H9 (cell line): ENCODE measurements around the gene LCNL1. TPM values are rescaled to one million over a fixed set of nuclear protein-coding genes. Genes with fewer than 3 reads are reported as not detected.

Experiments
- DNase-seq: peaks from one replicate; pipeline ENCODE4 v3.0.0-alpha.2; 2017
- H2AFZ ChIP-seq: one replicate; pipeline ENCODE4 v1.6.1; 2013; ENCODE audit warnings: mild to moderate bottlenecking, low read length, control low read depth, moderate library complexity
- H2AK5ac ChIP-seq: 2 replicates; pipeline ENCODE4 v1.6.1; 2013; ENCODE audit warnings: low read length, control low read depth, mixed read lengths; ENCODE audit not compliant: insufficient read length
- H2BK120ac ChIP-seq: one replicate; pipeline ENCODE4 v1.6.1; 2013; ENCODE audit warnings: low read depth, mild to moderate bottlenecking, low read length, control low read depth, inconsistent platforms; ENCODE audit not compliant: poor library complexity, severe bottlenecking
- H2BK12ac ChIP-seq: 2 replicates; pipeline ENCODE4 v1.6.1; 2013; ENCODE audit warnings: low read length, control low read depth, mixed read lengths, low read depth; ENCODE audit not compliant: insufficient read length
- H2BK15ac ChIP-seq: 2 replicates; pipeline ENCODE4 v1.6.1; 2013; ENCODE audit warnings: low read depth, low read length, control low read depth
- H2BK20ac ChIP-seq: one replicate; pipeline ENCODE4 v1.6.1; 2013; ENCODE audit warnings: low read depth, mild to moderate bottlenecking, low read length, control low read depth, inconsistent platforms; ENCODE audit not compliant: poor library complexity, severe bottlenecking
- H2BK5ac ChIP-seq: 2 replicates; pipeline ENCODE4 v1.6.1; 2013; ENCODE audit warnings: low read length, control low read depth, mixed read lengths; ENCODE audit not compliant: insufficient read length
- H3K14ac ChIP-seq: 2 replicates; pipeline ENCODE4 v1.6.1; 2013; ENCODE audit warnings: low read length, control low read depth; ENCODE audit not compliant: insufficient read depth
- H3K18ac ChIP-seq: 2 replicates; pipeline ENCODE4 v1.6.1; 2013; ENCODE audit warnings: low read depth, mild to moderate bottlenecking, mixed read lengths, low read length, control low read depth; ENCODE audit not compliant: insufficient read length
- H3K23ac ChIP-seq: 2 replicates; pipeline ENCODE4 v1.6.1; 2013; ENCODE audit warnings: low read length, control low read depth, mixed read lengths, low read depth; ENCODE audit not compliant: insufficient read length
- H3K23me2 ChIP-seq: 2 replicates; pipeline ENCODE4 v1.6.1; 2013; ENCODE audit warnings: low read depth, mild to moderate bottlenecking, mixed read lengths, low read length, control low read depth; ENCODE audit not compliant: insufficient read length, poor library complexity, severe bottlenecking
- H3K27ac ChIP-seq: 2 replicates; pipeline ENCODE4 v1.5.1; 2013; ENCODE audit warnings: low read length, control low read depth, mixed read lengths, low read depth; ENCODE audit not compliant: insufficient read length
- H3K27me3 ChIP-seq: 2 replicates; pipeline ENCODE4 v1.6.1; 2013; ENCODE audit warnings: low read length, control low read depth, inconsistent platforms; ENCODE audit not compliant: insufficient read depth
- H3K4ac ChIP-seq: 2 replicates; pipeline ENCODE4 v1.6.1; 2013; ENCODE audit warnings: low read depth, mild to moderate bottlenecking, control low read depth, inconsistent platforms, low read length, moderate library complexity
- H3K4me1 ChIP-seq: 2 replicates; pipeline ENCODE4 v1.6.1; 2013; ENCODE audit warnings: low read length, control low read depth, inconsistent platforms; ENCODE audit not compliant: insufficient read depth
- H3K4me2 ChIP-seq: 2 replicates; pipeline ENCODE4 v1.6.1; 2013; ENCODE audit warnings: low read length, control low read depth, mixed read lengths; ENCODE audit not compliant: insufficient read length, insufficient read depth
- H3K56ac ChIP-seq: 2 replicates; pipeline ENCODE4 v1.6.1; 2013; ENCODE audit warnings: low read depth, mild to moderate bottlenecking, mixed read lengths, low read length, control low read depth; ENCODE audit not compliant: insufficient read length
- H3K79me1 ChIP-seq: 2 replicates; pipeline ENCODE4 v1.6.1; 2013; ENCODE audit warnings: low read depth, mild to moderate bottlenecking, moderate library complexity, low read length, control low read depth, inconsistent platforms; ENCODE audit not compliant: insufficient read depth, poor library complexity, severe bottlenecking
- H3K79me2 ChIP-seq: 2 replicates; pipeline ENCODE4 v1.6.1; 2013; ENCODE audit warnings: low read length, control low read depth, inconsistent platforms; ENCODE audit not compliant: insufficient read depth
- H3K9ac ChIP-seq: 2 replicates; pipeline ENCODE4 v1.6.1; 2013; ENCODE audit warnings: low read length, control low read depth, mixed read lengths; ENCODE audit not compliant: insufficient read length; ENCODE audit errors: extremely low read depth
- H3K9me3 ChIP-seq: one replicate; pipeline ENCODE4 v1.6.1; 2013; ENCODE audit warnings: low read depth, low read length, inconsistent platforms; ENCODE audit not compliant: control insufficient read depth
- H3T11ph ChIP-seq: one replicate; pipeline ENCODE4 v1.6.1; 2013; ENCODE audit warnings: mild to moderate bottlenecking, low read length, control low read depth, inconsistent platforms
- H4K20me1 ChIP-seq: one replicate; pipeline ENCODE4 v1.6.1; 2013; ENCODE audit not compliant: control insufficient read depth, insufficient read length, insufficient read depth
- H4K5ac ChIP-seq: 2 replicates; pipeline ENCODE4 v1.6.1; 2013; ENCODE audit warnings: low read depth, mild to moderate bottlenecking, mixed read lengths, low read length, control low read depth; ENCODE audit not compliant: insufficient read length
- H4K8ac ChIP-seq: replicated peaks from 2 replicates; pipeline ENCODE4 v1.6.1; 2013; ENCODE audit warnings: low read length, control low read depth, mixed read lengths, low read depth; ENCODE audit not compliant: insufficient read length
- H4K91ac ChIP-seq: 2 replicates; pipeline ENCODE4 v1.6.1; 2013; ENCODE audit warnings: low read depth, mild to moderate bottlenecking, moderate library complexity, mixed read lengths, low read length, control low read depth; ENCODE audit not compliant: insufficient read length
- H3K27ac Mint-ChIP-seq, 3 experiments: 2 replicates in 2 of 3; 3 replicates in 1 of 3; pipeline ENCODE4 v1.8.0; 2020 to 2021; ENCODE audit warnings: mixed read lengths in 3 of 3, mild to moderate bottlenecking in 1 of 3, moderate library complexity in 1 of 3
- H3K27me3 Mint-ChIP-seq: 2 replicates; pipeline ENCODE4 v1.8.0; 2021; ENCODE audit warnings: low read depth, mild to moderate bottlenecking, moderate library complexity, mixed read lengths
- H3K36me3 Mint-ChIP-seq, 3 experiments: 2 replicates in 2 of 3; 3 replicates in 1 of 3; pipeline ENCODE4 v1.8.0; 2020 to 2021; ENCODE audit warnings: low read depth in 3 of 3, mixed read lengths in 3 of 3; ENCODE audit not compliant: insufficient read depth in 1 of 3
- H3K4me1 Mint-ChIP-seq, 2 experiments: 2 replicates each; pipeline ENCODE4 v1.8.0; 2020; ENCODE audit warnings: mixed read lengths in 2 of 2
- H3K4me3 Mint-ChIP-seq, 2 experiments: 2 replicates in 1 of 2; 3 replicates in 1 of 2; pipeline ENCODE4 v1.8.0; 2020 to 2021; ENCODE audit warnings: mild to moderate bottlenecking in 2 of 2, mixed read lengths in 2 of 2, moderate library complexity in 1 of 2
- H3K9me3 Mint-ChIP-seq, 2 experiments: 2 replicates in 1 of 2; 3 replicates in 1 of 2; pipeline ENCODE4 v1.8.0; 2020; ENCODE audit warnings: mild to moderate bottlenecking in 2 of 2, mixed read lengths in 2 of 2, moderate library complexity in 1 of 2
- CTCF ChIP-seq: fragments of 200-600 bp; sonication (generic); conservative IDR thresholded peaks from 3 replicates; pipeline ENCODE4 v1.8.0; 2021; ENCODE audit warnings: antibody characterized with exemption, mild to moderate bottlenecking
- WGBS: extraction: QIAGEN DNeasy Blood & Tissue Kit; methylation state at CpG from one replicate; pipeline ENCODE4 v1.1.7; 2013; ENCODE audit warnings: missing lambda C conversion rate, low lambda C conversion rate, mixed read lengths; ENCODE audit not compliant: insufficient read length; ENCODE audit errors: extremely low coverage; 5-methylcytosine and 5-hydroxymethylcytosine counted together
- total RNA-seq: library from RNA; stranded (reverse); gene quantifications from 2 replicates; pipeline ENCODE4 v1.2.1, GENCODE V29; 2021

Gene LCNL1
- total RNA-seq, 1 experiment from 2014 or later: 0.20 TPM

GRCh38 chr9:136951541-136952320 lies 31.1 kb upstream of the LCNL1 start, which contains the start of gene LCN12:
LCN12 (plus strand) TSS chr9:136952273; CDS start chr9:136952328, 55 bp downstream.
- Mint-ChIP-seq H3K36me3 (no peaks in the 10 kb centered on the region; a peak in 1 of 7 replicates), H3K27ac (peak within 1 kb of the TSS in 1 of 3 experiments; percentile 90; a peak in 1 of 7 replicates), H3K4me3 (peak within 1 kb of the TSS in 1 of 2 experiments; percentile 35; a peak in 1 of 5 replicates), H3K27me3 (0 out of 2 replicates have a peak, but pooled peaks cover 3% of the 10 kb centered on the region), H3K4me1 (peaks cover 8 to 12% of the 10 kb centered on the region in 2 experiments), H3K9me3 (peaks cover 4 to 5% of the 10 kb centered on the region in 2 experiments; a peak in 4 of 5 replicates)
- no peaks in the 10 kb centered on the region for H3K9me3 ChIP-seq
- no peaks in the 10 kb centered on the region for H3K27me3 ChIP-seq
- TF ChIP-seq CTCF: no peak
- no peaks in the 10 kb centered on the region for H4K20me1 ChIP-seq
- H3K4me2 ChIP-seq: no peak within 1 kb of the TSS
- no peak within 1 kb of the TSS for H4K91ac ChIP-seq
- no peak within 1 kb of the TSS for H2BK20ac ChIP-seq
- H3K23ac ChIP-seq: no peak within 1 kb of the TSS
- H4K5ac ChIP-seq: no peak within 1 kb of the TSS
- no peak within 1 kb of the TSS for H3K18ac ChIP-seq
- no peak within 1 kb of the TSS for H2BK5ac ChIP-seq
- H3K14ac ChIP-seq: no peak within 1 kb of the TSS
- no peak within 1 kb of the TSS for H2BK120ac ChIP-seq
- no peak within 1 kb of the TSS for H2BK12ac ChIP-seq
- no peak within 1 kb of the TSS for H3T11ph ChIP-seq
- H4K8ac ChIP-seq: no peak within 1 kb of the TSS
- H3K56ac ChIP-seq: no peak within 1 kb of the TSS
- H3K4me1 ChIP-seq: no peaks in the 10 kb centered on the region
- H3K4ac ChIP-seq: no peak within 1 kb of the TSS
- no CpG with 5 or more reads among the region's 14 CpGs for WGBS
- H2BK15ac ChIP-seq: no peak within 1 kb of the TSS
- H3K27ac ChIP-seq: no peak within 1 kb of the TSS
- peaks cover 5% of the 10 kb centered on the region for H3K23me2 ChIP-seq
- DNase-seq: no peak
- H3K9ac ChIP-seq: no peak within 1 kb of the TSS
- H3K79me1 ChIP-seq: no peaks in the 10 kb centered on the region
- no peaks in the 10 kb centered on the region for H3K79me2 ChIP-seq
- no peak within 1 kb of the TSS for H2AK5ac ChIP-seq
- H2AFZ ChIP-seq: no peak within 1 kb of the TSS
